Activated naive CD8-positive, alpha-beta T cell (primary cell): ENCODE data around the gene PLCB3.
A peak's percentile ranks its signal among the peaks of the same experiment; 100 is the strongest.

ENCODE experiments used
- H3K27ac Mint-ChIP-seq: one replicate; pipeline ENCODE4 v1.8.0; 2021; ENCODE audit warnings: mixed read lengths
- H3K27me3 Mint-ChIP-seq: one replicate; pipeline ENCODE4 v1.8.0; 2021; ENCODE audit warnings: mixed read lengths
- H3K36me3 Mint-ChIP-seq: one replicate; pipeline ENCODE4 v1.8.0; 2021; ENCODE audit warnings: mixed read lengths
- H3K4me1 Mint-ChIP-seq: one replicate; pipeline ENCODE4 v1.8.0; 2021; ENCODE audit warnings: low read depth, mixed read lengths
- H3K4me3 Mint-ChIP-seq: one replicate; pipeline ENCODE4 v1.8.0; 2021; ENCODE audit warnings: mild to moderate bottlenecking, mixed read lengths
- H3K9me3 Mint-ChIP-seq: one replicate; pipeline ENCODE4 v1.8.0; 2021; ENCODE audit warnings: low read depth, mixed read lengths

The PLCB3 gene

GRCh38 chr11:64211181-64211872 is 40.0 kb upstream of the PLCB3 start:
- H3K27me3 Mint-ChIP-seq, result no peaks in the 10 kb centered on the region
- no peaks in the 10 kb centered on the region for H3K9me3 Mint-ChIP-seq
- H3K36me3 Mint-ChIP-seq, result peaks cover 2% of the 10 kb centered on the region
- peaks cover 23% of the 10 kb centered on the region for H3K4me1 Mint-ChIP-seq
- no peak overlapping the region for H3K4me3 Mint-ChIP-seq
- H3K27ac Mint-ChIP-seq, result no peak overlapping the region

GRCh38 chr11:64216879-64217278 is 34.5 kb upstream of the PLCB3 start:
- Mint-ChIP-seq H3K36me3 (peaks cover 2% of the 10 kb centered on the region), H3K4me1 (peaks cover 18% of the 10 kb centered on the region), H3K4me3 (no peak overlapping the region), H3K9me3 (no peaks in the 10 kb centered on the region), H3K27ac (no peak overlapping the region), H3K27me3 (no peaks in the 10 kb centered on the region)

GRCh38 chr11:64218628-64219353 is 32.5 kb upstream of the PLCB3 start:
- H3K27me3 Mint-ChIP-seq, result no peaks in the 10 kb centered on the region
- peak overlapping the region; percentile 41 for H3K27ac Mint-ChIP-seq
- peaks cover 2% of the 10 kb centered on the region for H3K36me3 Mint-ChIP-seq
- H3K9me3 Mint-ChIP-seq, result no peaks in the 10 kb centered on the region
- peaks cover 11% of the 10 kb centered on the region for H3K4me1 Mint-ChIP-seq
- no peak overlapping the region for H3K4me3 Mint-ChIP-seq

GRCh38 chr11:64219354-64219684 is 32.0 kb upstream of the PLCB3 start:
- H3K27ac Mint-ChIP-seq, result no peak overlapping the region
- no peaks in the 10 kb centered on the region for H3K36me3 Mint-ChIP-seq
- no peaks in the 10 kb centered on the region for H3K27me3 Mint-ChIP-seq
- H3K4me1 Mint-ChIP-seq, result peaks cover 8% of the 10 kb centered on the region
- no peaks in the 10 kb centered on the region for H3K9me3 Mint-ChIP-seq
- no peak overlapping the region for H3K4me3 Mint-ChIP-seq

- H3K4me3 Mint-ChIP-seq, result no peak overlapping the region
- H3K4me1 Mint-ChIP-seq, result peaks cover 8% of the 10 kb centered on the region
- no peaks in the 10 kb centered on the region for H3K9me3 Mint-ChIP-seq
- H3K27ac Mint-ChIP-seq, result no peak overlapping the region
- no peaks in the 10 kb centered on the region for H3K36me3 Mint-ChIP-seq
- H3K27me3 Mint-ChIP-seq, result no peaks in the 10 kb centered on the region
Measured at GRCh38 chr11:64219755-64220154, 31.6 kb upstream of the PLCB3 start.

- no peaks in the 10 kb centered on the region for H3K27me3 Mint-ChIP-seq
- H3K27ac Mint-ChIP-seq, result no peak overlapping the region
- H3K9me3 Mint-ChIP-seq, result no peaks in the 10 kb centered on the region
- H3K4me3 Mint-ChIP-seq, result no peak overlapping the region
- peaks cover 7% of the 10 kb centered on the region for H3K4me1 Mint-ChIP-seq
- H3K36me3 Mint-ChIP-seq, result no peaks in the 10 kb centered on the region
Measured at GRCh38 chr11:64220271-64220670, 31.1 kb upstream of the PLCB3 start.

- Mint-ChIP-seq H3K9me3 (no peaks in the 10 kb centered on the region), H3K27ac (no peak overlapping the region), H3K4me1 (peaks cover 6% of the 10 kb centered on the region), H3K36me3 (no peaks in the 10 kb centered on the region), H3K4me3 (no peak overlapping the region), H3K27me3 (no peaks in the 10 kb centered on the region)
Measured at GRCh38 chr11:64220798-64221197, 30.5 kb upstream of the PLCB3 start.

- H3K27me3 Mint-ChIP-seq, result no peaks in the 10 kb centered on the region
- H3K27ac Mint-ChIP-seq, result no peak overlapping the region
- H3K9me3 Mint-ChIP-seq, result no peaks in the 10 kb centered on the region
- H3K4me1 Mint-ChIP-seq, result peaks cover 9% of the 10 kb centered on the region
- no peaks in the 10 kb centered on the region for H3K36me3 Mint-ChIP-seq
- no peak overlapping the region for H3K4me3 Mint-ChIP-seq
Measured at GRCh38 chr11:64222651-64223000, 28.7 kb upstream of the PLCB3 start.

GRCh38 chr11:64223001-64223651 is 28.2 kb upstream of the PLCB3 start:
- peaks cover 10% of the 10 kb centered on the region for H3K4me1 Mint-ChIP-seq
- H3K4me3 Mint-ChIP-seq, result no peak overlapping the region
- H3K36me3 Mint-ChIP-seq, result no peaks in the 10 kb centered on the region
- H3K27ac Mint-ChIP-seq, result no peak overlapping the region
- H3K9me3 Mint-ChIP-seq, result no peaks in the 10 kb centered on the region
- no peaks in the 10 kb centered on the region for H3K27me3 Mint-ChIP-seq

- H3K9me3 Mint-ChIP-seq, result no peaks in the 10 kb centered on the region
- H3K4me1 Mint-ChIP-seq, result peaks cover 12% of the 10 kb centered on the region
- H3K36me3 Mint-ChIP-seq, result no peaks in the 10 kb centered on the region
- peak overlapping the region; percentile 88 for H3K4me3 Mint-ChIP-seq
- H3K27ac Mint-ChIP-seq, result no peak overlapping the region
- no peaks in the 10 kb centered on the region for H3K27me3 Mint-ChIP-seq
Measured at GRCh38 chr11:64224151-64224890, 27.0 kb upstream of the PLCB3 start.

- Mint-ChIP-seq H3K27ac (no peak overlapping the region), H3K4me3 (peak overlapping the region; percentile 88), H3K9me3 (no peaks in the 10 kb centered on the region), H3K4me1 (peaks cover 20% of the 10 kb centered on the region), H3K36me3 (no peaks in the 10 kb centered on the region), H3K27me3 (no peaks in the 10 kb centered on the region)
Measured at GRCh38 chr11:64224891-64225607, 26.3 kb upstream of the PLCB3 start.

- H3K27ac Mint-ChIP-seq, result peak within 1 kb of the TSS; percentile 86
- no peaks in the 10 kb centered on the region for H3K27me3 Mint-ChIP-seq
- no peaks in the 10 kb centered on the region for H3K36me3 Mint-ChIP-seq
- no peaks in the 10 kb centered on the region for H3K9me3 Mint-ChIP-seq
- H3K4me1 Mint-ChIP-seq, result peaks cover 21% of the 10 kb centered on the region
- peak within 1 kb of the TSS; percentile 88 for H3K4me3 Mint-ChIP-seq
Measured at GRCh38 chr11:64225608-64226506, 25.5 kb upstream of the PLCB3 start, which contains the start of the genes NUDT22 and TRPT1. NUDT22 (plus strand) TSS chr11:64226274; CDS start chr11:64226653, 379 bp downstream. TRPT1 (minus strand) TSS chr11:64226186; CDS start chr11:64225860, 326 bp downstream.

- Mint-ChIP-seq H3K27me3 (no peaks in the 10 kb centered on the region), H3K4me3 (peak overlapping the region; percentile 88), H3K36me3 (no peaks in the 10 kb centered on the region), H3K4me1 (peaks cover 24% of the 10 kb centered on the region), H3K27ac (peak overlapping the region; percentile 69), H3K9me3 (no peaks in the 10 kb centered on the region)
Measured at GRCh38 chr11:64226507-64227051, 24.8 kb upstream of the PLCB3 start.
